IgD-negative memory B cell (primary cell): ENCODE data around the gene CHRM1. TPM values are rescaled to one million over a fixed set of nuclear protein-coding genes. Genes with fewer than 3 reads are reported as not detected.
"Not testable (repeated sequence)": the region's sequence is repeated elsewhere in the genome, so short reads cannot be mapped to it uniquely, and the experiment has no call there.

Experiments
- H3K27ac Mint-ChIP-seq, 3 donors: one replicate each; pipeline ENCODE4 v1.8.0; 2020 to 2022; ENCODE audit warnings: mild to moderate bottlenecking in 3 of 3, mixed read lengths in 3 of 3, moderate library complexity in 1 of 3
- H3K27me3 Mint-ChIP-seq: one replicate; pipeline ENCODE4 v1.8.0; 2021; ENCODE audit warnings: mixed read lengths
- H3K36me3 Mint-ChIP-seq: one replicate; pipeline ENCODE4 v1.8.0; 2020; ENCODE audit warnings: mild to moderate bottlenecking, mixed read lengths
- H3K4me1 Mint-ChIP-seq, 3 donors: one replicate each; pipeline ENCODE4 v1.8.0; 2020 to 2022; ENCODE audit warnings: mixed read lengths in 3 of 3, mild to moderate bottlenecking in 1 of 3
- H3K4me3 Mint-ChIP-seq, 4 donors: one replicate each; pipeline ENCODE4 v1.8.0; 2020 to 2022; ENCODE audit warnings: mild to moderate bottlenecking in 4 of 4, mixed read lengths in 4 of 4, moderate library complexity in 3 of 4
- H3K9me3 Mint-ChIP-seq, 3 donors: one replicate each; pipeline ENCODE4 v1.8.0; 2020 to 2021; ENCODE audit warnings: mixed read lengths in 3 of 3, mild to moderate bottlenecking in 1 of 3
- polyA plus RNA-seq: library from polyadenylated mRNA; unstranded; fragments of 300-500 nt; fragmentation: Illumina TruSeq; gene quantifications from one replicate; pipeline ENCODE4 v1.2.3, GENCODE V29; 2021

Gene CHRM1, protein sequence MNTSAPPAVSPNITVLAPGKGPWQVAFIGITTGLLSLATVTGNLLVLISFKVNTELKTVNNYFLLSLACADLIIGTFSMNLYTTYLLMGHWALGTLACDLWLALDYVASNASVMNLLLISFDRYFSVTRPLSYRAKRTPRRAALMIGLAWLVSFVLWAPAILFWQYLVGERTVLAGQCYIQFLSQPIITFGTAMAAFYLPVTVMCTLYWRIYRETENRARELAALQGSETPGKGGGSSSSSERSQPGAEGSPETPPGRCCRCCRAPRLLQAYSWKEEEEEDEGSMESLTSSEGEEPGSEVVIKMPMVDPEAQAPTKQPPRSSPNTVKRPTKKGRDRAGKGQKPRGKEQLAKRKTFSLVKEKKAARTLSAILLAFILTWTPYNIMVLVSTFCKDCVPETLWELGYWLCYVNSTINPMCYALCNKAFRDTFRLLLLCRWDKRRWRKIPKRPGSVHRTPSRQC
- not detected for polyA plus RNA-seq

DNA sequence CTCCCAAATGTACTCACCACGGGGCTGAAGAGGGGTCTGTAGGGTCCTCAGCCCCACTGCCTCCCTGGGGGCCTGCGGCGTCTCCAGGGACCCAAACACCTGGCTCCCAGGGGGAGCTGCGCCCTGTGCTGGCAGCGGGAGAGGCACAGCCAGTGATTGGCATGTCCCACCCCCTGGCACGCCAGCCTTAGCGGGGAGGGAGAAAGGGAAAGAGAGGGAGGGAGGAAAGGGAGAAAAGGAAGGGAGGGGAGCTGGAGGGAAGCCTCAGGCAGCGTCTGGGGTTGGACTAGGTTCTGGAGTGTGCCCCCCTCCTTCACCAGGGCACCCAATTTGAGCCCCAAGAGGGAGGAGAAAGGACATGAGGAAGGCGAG lies at the start of gene CHRM1:
CHRM1 (minus strand) TSS at position 163 of the 372 bp plus-strand sequence. CDS start 10,263 bp downstream, outside the sequence.
- Mint-ChIP-seq H3K4me1 (peaks cover 7 to 10% (median 10%) of the 10 kb centered on the region in 3 donors), H3K27ac (no peak within 1 kb of the TSS), H3K9me3 (no peaks in the 10 kb centered on the region), H3K36me3 (no peaks in the 10 kb centered on the region), H3K4me3 (peak within 1 kb of the TSS in 1 of 4 donors; percentile 32), H3K27me3 (peaks cover 34% of the 10 kb centered on the region)

DNA sequence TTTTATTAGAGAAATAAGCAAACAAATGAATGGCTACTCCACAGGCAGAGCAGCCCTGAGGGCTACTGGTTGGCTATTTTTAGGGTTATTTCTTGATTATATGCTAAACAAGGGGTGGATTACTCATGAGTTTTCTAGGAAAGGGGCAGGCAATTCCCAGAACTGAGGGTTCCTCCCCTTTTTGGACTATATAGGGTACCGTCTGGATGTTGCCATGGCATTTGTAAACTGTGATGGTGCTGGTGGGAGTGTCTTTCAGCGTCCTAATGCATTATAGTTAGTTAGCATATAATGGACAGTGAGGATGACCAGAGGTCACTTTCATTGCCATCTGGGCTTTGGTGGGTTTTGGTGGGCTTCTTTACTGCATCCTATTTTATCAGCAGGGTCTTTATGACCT lies 44.4 kb upstream of the CHRM1 start:
- Mint-ChIP-seq H3K9me3 (peaks cover 4 to 9% (median 5%) of the 10 kb centered on the region in 3 donors), H3K36me3 (peaks cover 4% of the 10 kb centered on the region), H3K4me1 (no peaks in the 10 kb centered on the region), H3K27me3 (peaks cover 10% of the 10 kb centered on the region), H3K4me3 (no peak overlapping the region), H3K27ac (no peak overlapping the region)

DNA sequence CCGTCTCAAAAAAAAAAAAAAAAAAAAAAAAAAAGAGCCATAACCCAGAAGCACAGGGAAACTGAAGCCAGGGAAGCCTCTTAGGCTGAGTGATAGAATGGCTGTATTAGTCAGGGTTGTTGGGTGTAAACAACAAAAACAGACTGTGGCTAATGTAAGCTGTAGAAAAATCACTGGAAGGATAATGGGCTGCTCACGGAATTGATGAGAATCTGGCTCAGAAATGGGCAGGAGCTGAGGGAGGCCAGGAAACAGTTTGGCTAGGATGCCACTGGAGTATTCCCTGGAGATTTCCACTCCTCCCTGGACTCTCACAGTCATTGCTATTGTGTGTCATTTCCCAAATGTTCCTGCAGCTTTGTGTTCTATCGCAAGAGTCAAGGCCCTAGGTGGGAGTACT lies 41.2 kb upstream of the CHRM1 start:
- peaks cover 5% of the 10 kb centered on the region for H3K27me3 Mint-ChIP-seq
- no peak overlapping the region for H3K4me3 Mint-ChIP-seq
- peaks cover 4 to 9% (median 5%) of the 10 kb centered on the region in 3 donors for H3K9me3 Mint-ChIP-seq
- no peak overlapping the region for H3K27ac Mint-ChIP-seq
- peaks cover 4% of the 10 kb centered on the region for H3K36me3 Mint-ChIP-seq
- H3K4me1 Mint-ChIP-seq = no peaks in the 10 kb centered on the region

DNA sequence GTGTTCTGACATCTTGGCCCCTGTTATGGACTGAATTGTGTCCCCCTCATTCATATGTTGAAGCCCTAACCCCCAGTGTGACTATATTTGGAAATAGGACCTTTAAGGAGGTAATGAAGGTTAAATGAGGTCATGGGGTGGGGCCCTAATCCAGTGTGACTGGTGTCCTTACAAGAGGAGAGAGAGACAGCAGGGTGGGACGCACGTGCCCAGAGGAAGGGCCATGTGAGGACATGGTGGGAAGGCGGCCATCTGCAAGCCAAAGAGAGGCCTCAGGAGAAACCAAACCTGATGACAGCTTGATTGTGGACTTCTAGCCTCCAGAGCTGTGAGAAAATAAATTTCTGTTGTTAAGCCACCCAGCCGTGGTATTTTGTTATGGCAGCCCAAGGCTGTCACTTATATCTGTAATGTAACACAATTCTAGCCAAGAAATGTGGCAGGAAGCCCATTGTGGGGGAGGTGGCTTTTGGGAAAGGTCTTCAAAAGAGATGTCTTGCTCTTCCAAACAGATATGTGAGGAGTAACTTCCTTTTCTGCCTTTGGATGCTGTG lies 39.9 kb upstream of the CHRM1 start:
- H3K4me1 Mint-ChIP-seq = no peaks in the 10 kb centered on the region
- peaks cover 6% of the 10 kb centered on the region for H3K27me3 Mint-ChIP-seq
- H3K27ac Mint-ChIP-seq = no peak overlapping the region

DNA sequence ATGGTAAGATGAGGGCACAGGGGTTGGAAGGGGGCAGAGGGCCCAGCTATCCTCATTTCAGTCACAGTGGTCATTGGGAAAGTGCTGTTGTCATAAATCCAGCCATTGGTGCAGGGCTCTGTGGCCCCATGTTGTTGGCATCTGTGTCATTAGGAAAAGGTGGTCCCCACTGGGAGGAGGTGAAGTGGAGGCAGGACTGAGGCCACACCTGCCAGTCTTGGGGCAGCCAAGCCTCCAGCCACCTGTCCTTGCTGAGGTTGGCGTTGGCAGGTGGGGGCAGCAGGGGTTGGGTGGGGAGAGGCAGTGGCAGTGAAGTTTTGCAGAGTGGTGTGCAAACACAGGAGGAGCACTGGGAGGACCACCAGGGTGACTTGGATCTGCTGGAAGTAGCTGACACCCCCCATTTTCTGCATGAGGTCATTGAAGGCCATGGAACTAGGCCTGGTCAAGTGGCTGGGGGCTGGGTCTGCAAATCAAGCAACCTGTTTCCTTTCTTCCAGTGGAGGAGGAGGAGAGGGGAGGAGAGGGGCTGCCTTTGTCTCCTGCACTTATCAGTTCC lies 38.3 kb upstream of the CHRM1 start:
- no peaks in the 10 kb centered on the region for H3K4me1 Mint-ChIP-seq
- H3K4me3 Mint-ChIP-seq = peak overlapping the region in 1 of 4 donors; percentile 57
- peak overlapping the region in 1 of 3 donors; percentile 65 for H3K27ac Mint-ChIP-seq
- H3K36me3 Mint-ChIP-seq = peaks cover 3% of the 10 kb centered on the region
- H3K27me3 Mint-ChIP-seq = peaks cover 6% of the 10 kb centered on the region
- no peaks in the 10 kb centered on the region for H3K9me3 Mint-ChIP-seq

More for the DNA sequence above, 39.9 kb upstream of the CHRM1 start:
- Mint-ChIP-seq H3K9me3 (peaks cover 0 to 2% (median 0%) of the 10 kb centered on the region in 3 donors), H3K4me3 (peak overlapping the region in 1 of 4 donors; percentile 70), H3K36me3 (peaks cover 3% of the 10 kb centered on the region)

DNA sequence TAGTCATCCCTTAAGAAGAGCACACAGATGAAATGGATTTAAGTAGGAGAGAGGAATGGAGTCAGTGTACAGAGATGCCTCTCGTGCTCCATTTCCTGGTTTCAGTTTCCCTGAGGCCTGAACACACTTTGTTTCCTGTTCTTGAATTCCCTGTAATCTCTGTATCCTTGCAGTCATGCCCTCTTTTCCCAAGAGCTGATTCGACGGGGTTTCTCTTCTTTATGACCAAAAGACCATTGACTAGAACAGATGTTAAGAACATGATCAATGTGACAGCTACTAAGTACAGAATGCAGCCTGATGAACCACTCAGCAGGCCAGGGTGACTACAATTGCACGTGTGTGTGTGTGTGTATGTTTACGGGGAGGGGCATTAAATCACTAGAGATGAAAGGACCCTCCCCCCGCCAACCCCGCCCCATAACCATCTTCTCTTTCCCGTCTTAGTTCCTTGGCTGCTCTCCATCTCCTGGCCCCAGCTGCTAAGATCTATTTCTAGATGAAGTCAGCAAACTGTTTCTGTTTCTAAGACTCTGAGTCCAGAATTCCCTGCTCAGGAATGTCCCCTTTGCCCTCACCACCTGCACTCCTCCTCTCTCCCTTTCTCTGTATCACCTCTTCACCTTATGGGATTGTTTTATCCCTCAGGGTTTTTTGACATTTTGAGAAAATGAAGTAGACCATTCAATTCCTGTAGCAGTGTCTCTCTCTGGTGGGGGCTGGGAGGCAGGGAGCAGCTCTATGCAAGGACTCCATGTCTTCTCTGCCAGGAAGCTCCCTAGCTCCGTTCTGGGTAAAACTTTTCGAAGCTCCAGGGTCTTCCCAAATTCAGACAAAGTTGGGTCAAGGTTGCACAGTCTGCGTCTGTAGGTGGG lies 37.6 kb upstream of the CHRM1 start:
- Mint-ChIP-seq H3K27me3 (peaks cover 6% of the 10 kb centered on the region), H3K4me1 (no peaks in the 10 kb centered on the region), H3K36me3 (peaks cover 3% of the 10 kb centered on the region), H3K9me3 (peaks cover 0 to 2% (median 0%) of the 10 kb centered on the region in 3 donors), H3K4me3 (peak overlapping the region in 1 of 4 donors; percentile 57), H3K27ac (peak overlapping the region in 1 of 3 donors; percentile 65)

DNA sequence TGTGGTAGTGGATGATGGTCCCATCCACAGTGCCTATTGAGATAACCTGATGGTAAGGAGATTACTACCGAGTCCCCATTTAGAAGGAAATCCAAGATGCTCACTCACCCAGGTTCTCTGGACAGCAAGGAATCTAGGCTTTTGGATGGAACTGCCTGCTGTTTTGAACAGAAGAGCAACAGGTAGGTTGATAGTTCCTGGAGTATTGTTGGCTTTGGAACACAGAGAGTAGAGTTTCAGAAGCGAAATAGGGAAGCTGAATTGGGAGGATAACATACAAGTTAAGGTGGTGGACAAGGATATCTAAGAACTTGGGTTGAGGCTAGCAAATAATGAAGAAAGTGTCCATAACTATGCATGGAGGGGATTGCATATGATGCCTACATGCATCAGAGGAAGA lies 36.0 kb upstream of the CHRM1 start:
- Mint-ChIP-seq H3K4me3 (no peak overlapping the region), H3K9me3 (peaks cover 0 to 2% (median 0%) of the 10 kb centered on the region in 3 donors), H3K36me3 (peaks cover 3% of the 10 kb centered on the region), H3K27me3 (peaks cover 4% of the 10 kb centered on the region), H3K4me1 (no peaks in the 10 kb centered on the region), H3K27ac (peak overlapping the region in 1 of 3 donors; percentile 80)

DNA sequence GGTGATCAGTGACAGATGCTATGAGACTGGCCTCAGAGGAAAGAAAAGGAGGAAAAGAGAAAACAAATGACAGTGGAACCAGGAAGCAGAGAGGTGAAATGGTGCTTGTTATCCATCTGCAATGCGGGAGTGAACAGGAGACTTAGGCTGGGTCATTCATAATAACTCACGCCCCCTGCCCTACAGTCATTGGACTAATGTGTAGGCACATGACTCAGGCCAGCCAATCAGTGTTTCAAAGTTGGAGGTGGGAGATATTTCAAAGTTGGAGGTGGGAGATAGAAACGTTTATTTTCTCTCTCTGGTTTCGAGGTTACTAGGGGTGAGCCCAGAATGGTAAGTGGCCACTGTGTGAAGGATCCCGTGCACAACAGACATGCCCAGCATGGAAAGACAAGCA lies 33.3 kb upstream of the CHRM1 start:
- no peak overlapping the region for H3K4me3 Mint-ChIP-seq
- no peak overlapping the region for H3K27ac Mint-ChIP-seq
- no peaks in the 10 kb centered on the region for H3K36me3 Mint-ChIP-seq
- peaks cover 8% of the 10 kb centered on the region for H3K27me3 Mint-ChIP-seq
- peaks cover 0 to 2% (median 0%) of the 10 kb centered on the region in 3 donors for H3K9me3 Mint-ChIP-seq
- H3K4me1 Mint-ChIP-seq = no peaks in the 10 kb centered on the region

DNA sequence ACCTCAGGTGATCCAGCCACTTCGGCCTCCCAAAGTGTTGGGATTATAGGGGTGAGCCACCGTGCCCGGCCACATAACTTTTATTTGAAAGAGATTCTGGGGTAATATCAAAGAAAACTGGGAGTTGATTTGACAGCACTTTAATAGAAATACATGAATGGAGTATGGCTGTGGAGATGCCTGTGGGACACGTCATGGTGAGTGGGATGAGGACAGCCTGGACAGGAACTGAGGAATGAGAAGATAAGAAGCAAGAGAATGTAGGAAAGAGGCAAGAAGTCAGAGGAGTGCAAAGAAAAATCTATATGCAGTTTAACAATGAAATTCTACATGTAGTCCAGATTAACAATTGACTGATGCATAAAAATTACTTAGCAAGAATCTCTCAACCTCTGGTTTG lies 32.6 kb upstream of the CHRM1 start:
- Mint-ChIP-seq H3K4me3 (no peak overlapping the region), H3K9me3 (peaks cover 0 to 2% (median 0%) of the 10 kb centered on the region in 3 donors), H3K27me3 (peaks cover 8% of the 10 kb centered on the region), H3K4me1 (no peaks in the 10 kb centered on the region), H3K27ac (no peak overlapping the region), H3K36me3 (no peaks in the 10 kb centered on the region)

DNA sequence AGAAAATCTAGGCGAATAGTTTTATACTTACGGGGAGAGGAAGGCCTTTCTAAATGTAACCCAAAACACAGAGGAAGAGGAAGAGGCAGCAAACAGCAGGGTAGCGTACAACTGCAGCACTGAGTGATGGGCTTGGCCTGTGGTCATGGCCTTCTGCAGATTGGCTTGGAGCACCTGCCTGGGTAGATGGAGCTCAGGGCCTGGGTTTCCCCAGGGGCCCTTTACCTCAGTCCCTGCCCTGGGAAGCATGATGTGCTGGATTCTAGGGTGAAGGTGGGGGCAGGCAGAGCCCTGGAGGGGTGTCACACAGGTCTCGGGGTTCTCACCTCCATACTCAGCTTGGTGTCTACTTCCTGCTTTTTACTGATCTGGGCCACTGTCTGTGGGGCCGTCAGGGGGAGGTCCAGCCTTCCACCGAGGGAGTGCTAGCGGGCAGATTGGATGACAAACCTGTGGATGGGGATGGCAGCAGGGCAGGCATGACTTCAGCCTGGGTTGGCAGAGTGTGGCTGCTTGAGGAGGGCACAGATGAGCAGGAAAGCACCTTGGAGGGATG lies 27.7 kb upstream of the CHRM1 start:
- no peaks in the 10 kb centered on the region for H3K36me3 Mint-ChIP-seq

DNA sequence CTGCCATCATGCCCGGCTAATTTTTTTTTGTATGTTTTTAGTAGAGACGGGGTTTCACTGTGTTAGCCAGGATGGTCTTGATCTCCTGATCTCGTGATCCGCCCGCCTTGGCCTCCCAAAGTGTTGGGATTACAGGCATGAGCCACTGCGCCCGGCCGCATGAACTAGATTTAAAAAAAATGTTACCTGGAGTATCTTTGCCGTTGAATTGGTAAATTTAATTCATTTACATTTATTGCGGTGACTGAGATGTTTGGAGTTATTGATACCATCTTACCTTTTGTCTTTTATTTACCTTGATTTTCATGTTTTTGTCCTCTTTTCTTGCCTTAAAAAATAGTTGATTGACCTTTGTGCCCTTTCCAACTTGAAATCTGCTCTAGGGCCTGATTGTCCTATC lies 24.4 kb upstream of the CHRM1 start:
- peaks cover 19% of the 10 kb centered on the region for H3K27me3 Mint-ChIP-seq
- not testable (repeated sequence) for H3K27ac Mint-ChIP-seq, H3K9me3 Mint-ChIP-seq, H3K36me3 Mint-ChIP-seq, H3K4me1 Mint-ChIP-seq, H3K4me3 Mint-ChIP-seq

More for the DNA sequence above, 27.7 kb upstream of the CHRM1 start:
- Mint-ChIP-seq H3K4me1 (no peaks in the 10 kb centered on the region), H3K27me3 (peaks cover 15% of the 10 kb centered on the region), H3K27ac (no peak overlapping the region), H3K4me3 (no peak overlapping the region), H3K9me3 (peaks cover 0 to 4% (median 0%) of the 10 kb centered on the region in 3 donors)

DNA sequence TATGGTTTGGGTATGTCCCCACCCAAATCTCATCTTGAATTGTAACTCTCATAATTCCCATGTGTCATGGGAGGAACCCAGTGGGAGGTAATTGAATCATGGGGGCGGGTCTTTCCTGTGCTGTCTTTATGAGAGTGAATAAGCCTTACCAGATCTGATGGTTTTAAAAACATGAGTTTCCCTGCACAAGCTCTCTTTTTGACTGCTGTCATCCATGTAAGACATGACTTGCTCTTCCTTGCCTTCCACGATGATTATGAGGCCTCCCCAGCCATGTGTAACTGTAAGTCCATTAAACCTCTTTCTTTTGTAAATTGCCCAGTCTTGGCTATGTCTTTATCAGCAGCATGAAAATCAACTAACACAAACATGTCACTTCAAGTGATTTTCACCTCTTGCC lies 16.4 kb upstream of the CHRM1 start:
- H3K4me1 Mint-ChIP-seq, H3K27me3 Mint-ChIP-seq, H3K9me3 Mint-ChIP-seq, H3K36me3 Mint-ChIP-seq, H3K4me3 Mint-ChIP-seq: not testable (repeated sequence)
- H3K27ac Mint-ChIP-seq = peak overlapping the region in 1 of 3 donors; percentile 6

DNA sequence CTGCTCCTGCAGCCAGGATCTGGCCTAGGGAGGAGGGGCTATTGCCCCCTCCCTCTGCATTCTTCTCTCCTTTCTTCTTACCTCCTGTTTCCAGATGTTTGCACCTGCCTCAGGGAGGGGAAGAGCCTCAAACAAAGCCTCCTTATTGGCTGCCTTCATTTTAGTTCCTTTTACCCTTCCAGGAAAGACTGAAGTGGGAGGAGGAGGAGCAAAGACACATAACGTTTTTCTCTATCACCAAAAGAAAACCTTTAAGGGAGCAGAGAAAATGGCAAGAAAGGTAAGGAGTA lies 13.3 kb upstream of the CHRM1 start:
- peaks cover 0 to 2% (median 0%) of the 10 kb centered on the region in 3 donors for H3K4me1 Mint-ChIP-seq
- peaks cover 3% of the 10 kb centered on the region for H3K36me3 Mint-ChIP-seq
- peaks cover 16% of the 10 kb centered on the region for H3K27me3 Mint-ChIP-seq
- no peak overlapping the region for H3K27ac Mint-ChIP-seq
- no peaks in the 10 kb centered on the region for H3K9me3 Mint-ChIP-seq
- no peak overlapping the region for H3K4me3 Mint-ChIP-seq

DNA sequence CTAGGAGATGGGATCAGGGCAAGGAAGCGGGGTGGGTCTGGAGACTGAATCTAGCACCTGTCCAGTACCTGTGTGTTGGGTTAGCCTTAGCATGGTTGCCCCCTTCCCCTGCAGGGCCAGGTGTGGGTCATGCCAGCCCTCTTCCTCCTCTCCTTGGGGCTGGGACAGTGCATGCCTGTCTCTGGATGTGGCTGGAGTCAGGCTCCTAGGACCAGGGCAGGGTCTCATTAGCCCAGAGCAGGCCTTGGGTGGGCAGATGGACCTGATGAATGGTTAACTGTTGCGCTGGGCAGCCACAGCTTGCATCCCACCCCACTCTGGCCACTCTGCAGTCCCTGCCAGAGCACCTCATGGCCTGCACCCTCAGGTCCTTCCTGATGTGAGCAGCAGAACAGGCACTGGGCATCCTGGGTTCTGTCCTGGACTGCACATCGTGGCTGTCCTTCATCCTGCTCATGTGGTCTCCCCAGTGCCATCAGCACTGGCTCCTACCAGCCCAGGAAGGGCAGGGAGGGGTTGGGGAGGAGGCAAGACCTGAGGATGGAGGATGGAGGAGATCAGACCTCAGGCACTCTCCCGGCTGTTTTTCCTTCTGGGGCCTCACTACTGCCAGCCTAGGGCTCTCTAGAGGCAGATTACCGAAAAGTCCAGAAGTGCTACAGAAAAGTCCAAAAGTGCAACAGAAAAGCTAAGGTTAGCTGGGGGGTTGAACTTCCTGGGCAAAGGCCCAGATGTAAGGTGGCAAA lies 12.8 kb upstream of the CHRM1 start:
- H3K9me3 Mint-ChIP-seq = no peaks in the 10 kb centered on the region
- H3K4me1 Mint-ChIP-seq = no peaks in the 10 kb centered on the region
- H3K36me3 Mint-ChIP-seq = peaks cover 3% of the 10 kb centered on the region
- peaks cover 20% of the 10 kb centered on the region for H3K27me3 Mint-ChIP-seq
- H3K4me3 Mint-ChIP-seq = no peak overlapping the region
- H3K27ac Mint-ChIP-seq = no peak overlapping the region
